CD14-positive monocyte (primary cell): ENCODE results near the gene TIAM1. TPM values are rescaled to one million over a fixed set of nuclear protein-coding genes. Genes with fewer than 3 reads are reported as not detected.
A peak's percentile ranks its signal among the peaks of the same experiment; 100 is the strongest.

Source experiments
- DNase-seq, 3 donors: peaks; one replicate each; pipeline ENCODE4 v3.0.0-alpha.2; 2011 to 2022
- H2AFZ ChIP-seq: 2 replicates; pipeline ENCODE4 v1.6.0; 2012; ENCODE audit warnings: mild to moderate bottlenecking, low read depth, low read length, inconsistent platforms; ENCODE audit not compliant: insufficient read depth, poor library complexity, severe bottlenecking
- H3K27ac ChIP-seq, 2 donors: 1 replicate in 1 of 2; 2 replicates in 1 of 2; pipeline ENCODE4 v1.5.1; 2012 to 2013; ENCODE audit warnings: low read length in 2 of 2, control low read depth in 1 of 2, inconsistent platforms in 1 of 2, low read depth in 1 of 2, mild to moderate bottlenecking in 1 of 2
- H3K27me3 ChIP-seq, 2 donors: one replicate each; pipeline versions ENCODE4 v1.6.0 to v1.6.1; 2011 to 2013; ENCODE audit warnings: low read length in 2 of 2; ENCODE audit not compliant: control insufficient read depth in 2 of 2, insufficient read depth in 2 of 2
- H3K36me3 ChIP-seq, 2 donors: replicated peaks in 1 of 2; 1 replicate in 1 of 2; 2 replicates in 1 of 2; pipeline versions ENCODE4 v1.5.1 to v1.6.1; 2012 to 2013; ENCODE audit warnings: low read length in 2 of 2, control low read depth in 1 of 2, inconsistent platforms in 1 of 2, mild to moderate bottlenecking in 1 of 2; ENCODE audit not compliant: insufficient read depth in 2 of 2, control insufficient read depth in 1 of 2
- H3K4me1 ChIP-seq, 2 donors: 1 replicate in 1 of 2; 2 replicates in 1 of 2; pipeline versions ENCODE4 v1.5.1 to v1.6.1; 2012 to 2013; ENCODE audit warnings: low read length in 2 of 2, control low read depth in 1 of 2, inconsistent platforms in 1 of 2, mild to moderate bottlenecking in 1 of 2, moderate library complexity in 1 of 2; ENCODE audit not compliant: insufficient read depth in 2 of 2, control insufficient read depth in 1 of 2
- H3K4me2 ChIP-seq: replicated peaks from 2 replicates; pipeline ENCODE3; 2012; ENCODE audit warnings: low read length, moderate library complexity, mild to moderate bottlenecking; ENCODE audit not compliant: poor library complexity, severe bottlenecking; ENCODE audit errors: extremely low read depth
- H3K4me3 ChIP-seq, 3 experiments: fragments of 200-600 bp in 1 of 3; sonication (generic) in 1 of 3; replicated peaks in 1 of 3; 1 replicate in 2 of 3; 2 replicates in 1 of 3; pipeline ENCODE4 v1.5.1; 2011 to 2013; ENCODE audit warnings: low read length in 3 of 3, mild to moderate bottlenecking in 3 of 3, control low read depth in 2 of 3, low read depth in 2 of 3, inconsistent platforms in 1 of 3, moderate library complexity in 1 of 3
- H3K79me2 ChIP-seq: 2 replicates; pipeline ENCODE4 v1.6.0; 2012; ENCODE audit warnings: mild to moderate bottlenecking, control low read depth, inconsistent platforms, low read length, moderate library complexity; ENCODE audit not compliant: insufficient read depth
- H3K9ac ChIP-seq: 2 replicates; pipeline ENCODE4 v1.6.0; 2017; ENCODE audit warnings: low read length, mild to moderate bottlenecking; ENCODE audit not compliant: insufficient read depth, poor library complexity, severe bottlenecking
- H3K9me3 ChIP-seq, 2 donors: replicated peaks in 1 of 2; 1 replicate in 1 of 2; 2 replicates in 1 of 2; pipeline versions ENCODE4 v1.5.1 to v1.6.1; 2012 to 2013; ENCODE audit warnings: low read length in 2 of 2, control low read depth in 1 of 2; ENCODE audit not compliant: control insufficient read depth in 1 of 2, insufficient read depth in 1 of 2
- H4K20me1 ChIP-seq: 2 replicates; pipeline ENCODE4 v1.6.0; 2012; ENCODE audit warnings: mild to moderate bottlenecking, low read length, control low read depth, moderate library complexity; ENCODE audit not compliant: insufficient read depth
- H3K27ac Mint-ChIP-seq, 7 donors: one replicate each; pipeline ENCODE4 v1.8.0; 2020; ENCODE audit warnings: mild to moderate bottlenecking in 7 of 7, mixed read lengths in 7 of 7, moderate library complexity in 6 of 7, inconsistent platforms in 2 of 7
- H3K27me3 Mint-ChIP-seq, 3 donors: one replicate each; pipeline ENCODE4 v1.8.0; 2021 to 2022; ENCODE audit warnings: low read depth in 3 of 3, mild to moderate bottlenecking in 3 of 3, mixed read lengths in 3 of 3, moderate library complexity in 3 of 3, inconsistent platforms in 1 of 3
- H3K36me3 Mint-ChIP-seq, 2 donors: one replicate each; pipeline ENCODE4 v1.8.0; 2020; ENCODE audit warnings: mixed read lengths in 2 of 2, inconsistent platforms in 1 of 2, mild to moderate bottlenecking in 1 of 2
- H3K4me1 Mint-ChIP-seq: one replicate; pipeline ENCODE4 v1.8.0; 2020; ENCODE audit warnings: mild to moderate bottlenecking, mixed read lengths
- H3K4me3 Mint-ChIP-seq, 2 donors: one replicate each; pipeline ENCODE4 v1.8.0; 2020; ENCODE audit warnings: mild to moderate bottlenecking in 2 of 2, mixed read lengths in 2 of 2, moderate library complexity in 1 of 2
- H3K9me3 Mint-ChIP-seq, 7 donors: one replicate each; pipeline ENCODE4 v1.8.0; 2020 to 2022; ENCODE audit warnings: mixed read lengths in 7 of 7, mild to moderate bottlenecking in 6 of 7, moderate library complexity in 6 of 7, inconsistent platforms in 2 of 7
- CTCF ChIP-seq: fragments of 200-600 bp; IDR thresholded peaks from one replicate; pipeline ENCODE4 v1.8.0; 2022; ENCODE audit warnings: antibody characterized with exemption, mild to moderate bottlenecking
- WGBS: methylation state at CpG from one replicate; pipeline ENCODE4 v1.1.5; 2013; ENCODE audit warnings: missing lambda C conversion rate; ENCODE audit not compliant: insufficient coverage; 5-methylcytosine and 5-hydroxymethylcytosine counted together
- intact Hi-C, 2 donors: fragments of 100-400 bp; cut with micrococcal nuclease; formaldehyde crosslinking; loops; one replicate each; pipeline versions ENCODE4 v1.15.0 to v1.15.1; 2023
- polyA plus RNA-seq, 3 donors: library from polyadenylated mRNA; depleted of rRNA in 1 of 3; unstranded in 2 of 3; stranded (reverse) in 1 of 3; fragments of 300-500 nt in 2 of 3; fragments of >200 nt in 1 of 3; fragmentation: Illumina TruSeq in 2 of 3; gene quantifications; 1 replicate in 2 of 3; 2 replicates in 1 of 3; pipeline ENCODE4 v1.2.3, GENCODE V29; 2012 to 2021

The TIAM1 gene
- polyA plus RNA-seq, 3 donors: 17.7 to 55.0 (median 45.3) TPM

DNA sequence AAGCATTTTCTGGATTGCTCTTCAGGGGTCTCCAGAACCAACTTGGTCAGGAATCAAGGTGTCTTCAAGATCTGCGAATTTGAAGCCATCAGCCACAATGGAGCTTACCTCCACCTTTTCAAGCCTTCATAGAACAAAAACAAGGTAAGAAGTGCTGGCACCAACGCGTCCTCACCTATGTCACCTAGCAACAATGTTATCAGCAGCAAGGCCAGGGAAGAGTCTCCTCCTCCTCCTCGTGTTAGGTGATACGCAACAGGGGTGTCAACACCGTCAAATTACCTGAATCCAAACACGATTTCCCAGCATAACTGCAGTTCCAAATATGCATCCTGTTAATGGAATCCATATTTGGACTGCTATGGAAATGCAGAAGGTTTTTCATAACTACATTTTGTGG lies 4.1 kb upstream of the TIAM1 start:
- intact Hi-C loops: loop anchor here (10.0 kb wide), 1 partner anchor 97 kb away; no protein-coding TSS in a partner anchor
- no peak for DNase-seq
- Histone ChIP-seq H3K79me2 (peaks cover 6% of the 10 kb centered on the region), H3K9ac (no peak overlapping the region), H4K20me1 (peaks cover 1% of the 10 kb centered on the region), H3K27me3 (peaks cover 0 to 17% of the 10 kb centered on the region in 2 donors), H3K27ac (no peak overlapping the region), H3K4me2 (no peak overlapping the region), H3K36me3 (no peaks in the 10 kb centered on the region), H3K9me3 (no peaks in the 10 kb centered on the region), H3K4me3 (no peak overlapping the region), H3K4me1 (peaks cover 10 to 17% of the 10 kb centered on the region in 2 donors), H2AFZ (no peak overlapping the region)
- H3K9me3 Mint-ChIP-seq: peaks cover 0 to 7% (median 0%) of the 10 kb centered on the region in 7 donors
- H3K4me1 Mint-ChIP-seq: peaks cover 16% of the 10 kb centered on the region
- no peak for TF ChIP-seq CTCF
- no peaks in the 10 kb centered on the region for H3K36me3 Mint-ChIP-seq
- 98% methylated on average over 5 of the region's 7 CpGs for WGBS
- no peak overlapping the region for H3K27ac Mint-ChIP-seq
- H3K4me3 Mint-ChIP-seq: no peak overlapping the region
- H3K27me3 Mint-ChIP-seq: peaks cover 18 to 27% (median 19%) of the 10 kb centered on the region in 3 donors

DNA sequence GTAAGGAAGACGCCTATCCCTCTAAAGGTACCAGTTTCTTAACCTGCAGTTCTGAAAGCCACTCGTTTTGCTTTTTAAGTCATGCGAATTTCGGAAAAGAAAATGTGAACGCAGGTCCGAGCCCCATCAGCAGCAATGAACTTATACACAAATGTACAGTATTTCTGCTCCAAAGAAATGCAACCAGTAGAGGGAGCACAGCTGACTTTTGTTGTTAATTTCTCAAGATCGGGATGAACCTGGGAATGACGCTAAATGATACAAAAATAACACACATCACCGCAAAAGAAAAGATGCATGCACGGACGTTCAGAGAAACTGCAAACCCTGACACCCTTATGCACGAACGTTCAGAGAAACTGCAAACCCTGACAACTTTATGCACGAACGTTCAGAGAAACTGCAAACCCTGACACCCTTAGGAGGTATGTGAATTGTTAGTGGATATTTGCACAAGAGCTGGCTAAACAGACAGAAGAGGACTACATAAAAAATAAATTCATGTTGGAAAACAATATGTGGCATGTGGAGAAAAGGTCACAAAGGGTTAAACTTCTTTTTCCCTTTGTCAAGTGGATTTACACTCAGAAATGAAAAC lies 3.5 kb upstream of the TIAM1 start:
- H2AFZ ChIP-seq: no peak overlapping the region
- no peak overlapping the region for H3K27ac ChIP-seq
- no peak overlapping the region for H3K4me3 Mint-ChIP-seq
- DNase-seq: no peak
- H3K36me3 Mint-ChIP-seq: no peaks in the 10 kb centered on the region
- peaks cover 18 to 28% (median 22%) of the 10 kb centered on the region in 3 donors for H3K27me3 Mint-ChIP-seq
- H3K4me1 Mint-ChIP-seq: peaks cover 23% of the 10 kb centered on the region
- H3K4me3 ChIP-seq: no peak overlapping the region
- H3K27ac Mint-ChIP-seq: no peak overlapping the region
- H3K9ac ChIP-seq: no peak overlapping the region
- peaks cover 8% of the 10 kb centered on the region for H4K20me1 ChIP-seq
- H3K4me2 ChIP-seq: no peak overlapping the region
- intact Hi-C loops: loop anchor here (10.0 kb wide), 1 partner anchor 97 kb away; no protein-coding TSS in a partner anchor
- H3K36me3 ChIP-seq: no peaks in the 10 kb centered on the region
- peaks cover 12% of the 10 kb centered on the region for H3K79me2 ChIP-seq
- peak; percentile 40 for TF ChIP-seq CTCF
- H3K9me3 ChIP-seq: no peaks in the 10 kb centered on the region
- peaks cover 16 to 24% of the 10 kb centered on the region in 2 donors for H3K4me1 ChIP-seq
- peaks cover 0 to 7% (median 0%) of the 10 kb centered on the region in 7 donors for H3K9me3 Mint-ChIP-seq
- 100% methylated on average over 6 of the region's 15 CpGs for WGBS
- H3K27me3 ChIP-seq: peaks cover 0 to 23% of the 10 kb centered on the region in 2 donors
